ENCODE data around the gene EXOC6B.

DNA sequence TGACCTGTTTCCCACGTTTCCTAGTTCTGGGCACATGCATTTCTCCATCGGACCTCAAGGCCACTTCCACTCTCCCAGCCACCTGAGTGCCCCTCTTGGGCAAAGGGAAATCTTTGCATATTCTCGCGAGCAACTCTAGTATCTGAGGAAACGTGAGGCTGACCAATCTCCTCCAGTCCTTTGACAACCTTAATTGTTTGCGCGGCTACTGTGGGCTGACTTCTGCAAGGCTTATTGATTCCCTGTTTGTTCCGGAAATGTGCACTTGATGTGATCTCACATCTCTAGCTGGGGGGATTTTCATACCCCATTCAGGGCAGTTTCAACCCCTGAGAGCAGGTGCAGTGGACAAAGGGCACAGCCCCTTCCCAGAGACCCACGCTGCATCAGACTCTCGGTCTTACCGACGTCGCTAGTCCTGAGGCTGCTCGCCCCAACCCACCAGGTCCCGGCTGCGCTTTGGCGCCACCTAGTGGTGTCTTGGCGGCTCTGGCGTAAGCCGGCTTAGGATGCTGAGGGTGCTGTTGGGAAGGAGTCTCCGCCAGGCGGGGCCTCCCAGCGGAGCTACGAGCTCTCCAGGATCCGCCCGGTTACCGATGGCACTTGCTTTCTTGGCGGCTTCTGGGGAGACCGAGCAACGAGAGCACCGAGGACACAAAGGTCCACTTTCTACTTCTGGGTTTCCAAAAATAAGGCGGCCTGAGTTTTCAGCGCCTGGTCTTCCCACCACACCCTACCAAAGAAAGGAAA lies 36.6 kb upstream of the EXOC6B start:
- TF ChIP-seq, protein P1, sequence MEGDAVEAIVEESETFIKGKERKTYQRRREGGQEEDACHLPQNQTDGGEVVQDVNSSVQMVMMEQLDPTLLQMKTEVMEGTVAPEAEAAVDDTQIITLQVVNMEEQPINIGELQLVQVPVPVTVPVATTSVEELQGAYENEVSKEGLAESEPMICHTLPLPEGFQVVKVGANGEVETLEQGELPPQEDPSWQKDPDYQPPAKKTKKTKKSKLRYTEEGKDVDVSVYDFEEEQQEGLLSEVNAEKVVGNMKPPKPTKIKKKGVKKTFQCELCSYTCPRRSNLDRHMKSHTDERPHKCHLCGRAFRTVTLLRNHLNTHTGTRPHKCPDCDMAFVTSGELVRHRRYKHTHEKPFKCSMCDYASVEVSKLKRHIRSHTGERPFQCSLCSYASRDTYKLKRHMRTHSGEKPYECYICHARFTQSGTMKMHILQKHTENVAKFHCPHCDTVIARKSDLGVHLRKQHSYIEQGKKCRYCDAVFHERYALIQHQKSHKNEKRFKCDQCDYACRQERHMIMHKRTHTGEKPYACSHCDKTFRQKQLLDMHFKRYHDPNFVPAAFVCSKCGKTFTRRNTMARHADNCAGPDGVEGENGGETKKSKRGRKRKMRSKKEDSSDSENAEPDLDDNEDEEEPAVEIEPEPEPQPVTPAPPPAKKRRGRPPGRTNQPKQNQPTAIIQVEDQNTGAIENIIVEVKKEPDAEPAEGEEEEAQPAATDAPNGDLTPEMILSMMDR (IDR thresholded peaks at IDR 0.05 in 4 of 5, conservative IDR thresholded peaks at IDR 0.05 in 1 of 5), result peak; percentile 81 to 99 (median 88)
- no peak for TF ChIP-seq POLR2A (IDR thresholded peaks at IDR 0.05)

Data from gastrocnemius medialis (tissue), 4 donors.